SK-N-SH treated with all-trans-retinoic acid at 6 μM for 48 hours (cell line): ENCODE data around the gene TBC1D2B.

Source experiments
- ATAC-seq: fragments of 200-7000 bp; cut with Tn5 transposase; 3 replicates; pipeline ENCODE4 v1.9.1; 2020; ENCODE audit warnings: mild to moderate bottlenecking, moderate library complexity
- ARNTL ChIP-seq: fragments of 450-650 bp; formaldehyde crosslinking; IDR thresholded peaks from 2 replicates; pipeline ENCODE4 v1.5.0; 2020; ENCODE audit warnings: low read depth, mild to moderate bottlenecking, moderate library complexity, borderline replicate concordance
- BACH2 ChIP-seq: fragments of 250-450 bp; sonication (Bioruptor Pico); IDR thresholded peaks from 2 replicates; pipeline ENCODE4 v1.9.0; 2021; ENCODE audit warnings: mild to moderate bottlenecking, borderline replicate concordance
- CSDC2 ChIP-seq: fragments of 250-450 bp; sonication (Bioruptor Pico); IDR thresholded peaks from 2 replicates; pipeline ENCODE4 v1.5.0; 2020; ENCODE audit warnings: mild to moderate bottlenecking, moderate library complexity
- ESRRG ChIP-seq: fragments of 250-450 bp; sonication (Bioruptor Pico); IDR thresholded peaks from 2 replicates; pipeline ENCODE4 v1.6.1; 2021; ENCODE audit warnings: mild to moderate bottlenecking
- GLIS3 ChIP-seq: fragments of 250-450 bp; sonication (Bioruptor Pico); IDR thresholded peaks from 2 replicates; pipeline ENCODE4 v1.5.0; 2020; ENCODE audit warnings: mild to moderate bottlenecking, moderate library complexity
- ISL1 ChIP-seq: fragments of 250-450 bp; sonication (Bioruptor Pico); IDR thresholded peaks from 2 replicates; pipeline ENCODE4 v2.1.2; 2022; ENCODE audit warnings: mild to moderate bottlenecking, moderate library complexity
- PPARA ChIP-seq: fragments of 250-450 bp; sonication (Bioruptor Pico); IDR thresholded peaks from 2 replicates; pipeline ENCODE4 v1.5.0; 2020; ENCODE audit warnings: mild to moderate bottlenecking, borderline replicate concordance
- RARB ChIP-seq: fragments of 250-450 bp; sonication (Bioruptor Pico); IDR thresholded peaks from 2 replicates; pipeline ENCODE4 v1.8.0; 2021; ENCODE audit warnings: mild to moderate bottlenecking, moderate library complexity
- SNAI2 ChIP-seq: fragments of 250-450 bp; sonication (Bioruptor Pico); IDR thresholded peaks from 2 replicates; pipeline ENCODE4 v1.5.0; 2020; ENCODE audit warnings: mild to moderate bottlenecking, moderate library complexity
- TCF4 ChIP-seq: fragments of 250-450 bp; sonication (Bioruptor Pico); IDR thresholded peaks from 2 replicates; pipeline ENCODE4 v1.8.0; 2021; ENCODE audit warnings: mild to moderate bottlenecking, moderate library complexity, borderline replicate concordance
- TOX ChIP-seq: fragments of 250-450 bp; sonication (Bioruptor Pico); IDR thresholded peaks from 2 replicates; pipeline ENCODE4 v1.8.0; 2021; ENCODE audit warnings: mild to moderate bottlenecking, moderate library complexity, borderline replicate concordance
- ZC3H10 ChIP-seq: fragments of 250-450 bp; sonication (Bioruptor Pico); IDR thresholded peaks from 2 replicates; pipeline ENCODE4 v1.5.1; 2021; ENCODE audit warnings: mild to moderate bottlenecking, moderate library complexity
- ZFP3 ChIP-seq: fragments of 250-450 bp; sonication (Bioruptor Pico); IDR thresholded peaks from 2 replicates; pipeline ENCODE4 v1.5.0; 2020; ENCODE audit warnings: mild to moderate bottlenecking, moderate library complexity
- ZNF565 ChIP-seq: fragments of 450-650 bp; formaldehyde crosslinking; conservative IDR thresholded peaks from 2 replicates; pipeline ENCODE4 v1.5.0; 2020; ENCODE audit warnings: low read depth, mild to moderate bottlenecking, moderate library complexity
- ZNF70 ChIP-seq: fragments of 450-650 bp; formaldehyde crosslinking; IDR thresholded peaks from 2 replicates; pipeline ENCODE4 v1.5.0; 2020; ENCODE audit warnings: mild to moderate bottlenecking, moderate library complexity
- ZNF8 ChIP-seq: fragments of 450-650 bp; formaldehyde crosslinking; IDR thresholded peaks from 2 replicates; pipeline ENCODE4 v1.5.0; 2020; ENCODE audit warnings: mild to moderate bottlenecking, moderate library complexity
- TF ChIP-seq, protein P1 (sequence below): fragments of 250-450 bp; sonication (Bioruptor Pico); IDR thresholded peaks from 2 replicates; pipeline ENCODE4 v1.5.1; 2020; ENCODE audit warnings: low read depth, mild to moderate bottlenecking, moderate library complexity
- TF ChIP-seq, protein P2 (sequence below): fragments of 250-450 bp; sonication (Bioruptor Pico); IDR thresholded peaks from 2 replicates; pipeline ENCODE4 v1.5.1; 2021; ENCODE audit warnings: mild to moderate bottlenecking, moderate library complexity
- TF ChIP-seq, protein P3 (sequence below): fragments of 250-450 bp; sonication (Bioruptor Pico); IDR thresholded peaks from 2 replicates; pipeline ENCODE4 v1.8.0; 2020; ENCODE audit warnings: mild to moderate bottlenecking, moderate library complexity, borderline replicate concordance
- TF ChIP-seq, protein P4 (sequence below): fragments of 250-450 bp; sonication (Bioruptor Pico); IDR thresholded peaks from 2 replicates; pipeline ENCODE4 v1.8.0; 2021; ENCODE audit warnings: low read depth, mild to moderate bottlenecking, moderate library complexity, borderline replicate concordance
- TF ChIP-seq, protein P5 (sequence below): fragments of 250-450 bp; sonication (Bioruptor Pico); IDR thresholded peaks from 2 replicates; pipeline ENCODE4 v1.5.0; 2020; ENCODE audit warnings: mild to moderate bottlenecking, moderate library complexity

TBC1D2B gene

DNA sequence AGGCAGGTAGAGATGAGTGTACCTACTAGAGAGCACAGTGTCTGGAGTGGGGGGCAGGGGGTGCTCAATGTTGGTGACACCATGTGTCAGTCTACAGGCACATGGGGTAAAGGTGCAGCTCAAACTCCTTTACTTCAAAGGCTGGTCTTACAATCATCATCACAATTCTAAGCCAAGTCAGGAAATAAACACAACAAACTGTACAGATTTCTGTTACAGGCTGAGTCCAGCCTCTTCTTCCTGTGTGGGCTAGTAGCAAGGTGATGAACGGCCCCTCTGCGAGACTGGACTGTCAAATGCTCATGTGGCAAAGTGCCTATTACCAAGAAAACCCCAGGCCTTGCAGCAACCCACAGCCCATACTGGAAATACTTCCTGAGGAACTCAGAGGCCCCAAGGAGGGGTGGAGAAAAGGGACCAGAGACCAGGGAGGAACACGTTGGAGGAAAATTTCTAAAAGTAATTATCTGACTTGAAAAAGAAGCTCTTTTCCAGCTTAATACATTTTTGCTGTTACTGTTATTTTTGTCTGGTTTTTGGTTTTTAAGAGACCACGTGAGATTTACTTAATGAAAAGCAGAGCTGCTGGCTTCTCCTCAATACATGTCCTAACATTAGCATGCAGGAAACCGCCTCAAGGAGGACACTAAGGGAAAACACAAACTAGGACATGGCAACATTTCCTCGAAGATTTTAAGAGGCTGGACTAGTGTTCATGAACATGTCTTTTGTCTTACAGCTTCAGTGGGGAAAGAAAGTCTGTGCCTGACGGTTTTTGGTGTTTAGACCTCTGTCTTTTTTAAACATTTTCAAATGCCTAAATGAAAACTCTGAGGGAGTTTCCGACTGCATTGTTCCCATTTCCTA, 29.5 kb downstream of the TBC1D2B start:
- peak; percentile 44 for ATAC-seq
- TF ChIP-seq CSDC2 (no peak), ZC3H10 (CRISPR knock-in tag) (no peak), TOX (CRISPR knock-in tag) (no peak), RARB (CRISPR knock-in tag) (no peak), PPARA (CRISPR knock-in tag) (no peak), ZFP3 (CRISPR knock-in tag) (no peak), ISL1 (CRISPR knock-in tag) (no peak)
- TF ChIP-seq, protein P1, sequence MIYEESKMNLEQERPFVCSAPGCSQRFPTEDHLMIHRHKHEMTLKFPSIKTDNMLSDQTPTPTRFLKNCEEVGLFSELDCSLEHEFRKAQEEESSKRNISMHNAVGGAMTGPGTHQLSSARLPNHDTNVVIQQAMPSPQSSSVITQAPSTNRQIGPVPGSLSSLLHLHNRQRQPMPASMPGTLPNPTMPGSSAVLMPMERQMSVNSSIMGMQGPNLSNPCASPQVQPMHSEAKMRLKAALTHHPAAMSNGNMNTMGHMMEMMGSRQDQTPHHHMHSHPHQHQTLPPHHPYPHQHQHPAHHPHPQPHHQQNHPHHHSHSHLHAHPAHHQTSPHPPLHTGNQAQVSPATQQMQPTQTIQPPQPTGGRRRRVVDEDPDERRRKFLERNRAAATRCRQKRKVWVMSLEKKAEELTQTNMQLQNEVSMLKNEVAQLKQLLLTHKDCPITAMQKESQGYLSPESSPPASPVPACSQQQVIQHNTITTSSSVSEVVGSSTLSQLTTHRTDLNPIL (CRISPR knock-in tag) = no peak
- TF ChIP-seq, protein P2, sequence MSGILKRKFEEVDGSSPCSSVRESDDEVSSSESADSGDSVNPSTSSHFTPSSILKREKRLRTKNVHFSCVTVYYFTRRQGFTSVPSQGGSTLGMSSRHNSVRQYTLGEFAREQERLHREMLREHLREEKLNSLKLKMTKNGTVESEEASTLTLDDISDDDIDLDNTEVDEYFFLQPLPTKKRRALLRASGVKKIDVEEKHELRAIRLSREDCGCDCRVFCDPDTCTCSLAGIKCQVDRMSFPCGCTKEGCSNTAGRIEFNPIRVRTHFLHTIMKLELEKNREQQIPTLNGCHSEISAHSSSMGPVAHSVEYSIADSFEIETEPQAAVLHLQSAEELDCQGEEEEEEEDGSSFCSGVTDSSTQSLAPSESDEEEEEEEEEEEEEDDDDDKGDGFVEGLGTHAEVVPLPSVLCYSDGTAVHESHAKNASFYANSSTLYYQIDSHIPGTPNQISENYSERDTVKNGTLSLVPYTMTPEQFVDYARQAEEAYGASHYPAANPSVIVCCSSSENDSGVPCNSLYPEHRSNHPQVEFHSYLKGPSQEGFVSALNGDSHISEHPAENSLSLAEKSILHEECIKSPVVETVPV = no peak
- TF ChIP-seq, protein P3, sequence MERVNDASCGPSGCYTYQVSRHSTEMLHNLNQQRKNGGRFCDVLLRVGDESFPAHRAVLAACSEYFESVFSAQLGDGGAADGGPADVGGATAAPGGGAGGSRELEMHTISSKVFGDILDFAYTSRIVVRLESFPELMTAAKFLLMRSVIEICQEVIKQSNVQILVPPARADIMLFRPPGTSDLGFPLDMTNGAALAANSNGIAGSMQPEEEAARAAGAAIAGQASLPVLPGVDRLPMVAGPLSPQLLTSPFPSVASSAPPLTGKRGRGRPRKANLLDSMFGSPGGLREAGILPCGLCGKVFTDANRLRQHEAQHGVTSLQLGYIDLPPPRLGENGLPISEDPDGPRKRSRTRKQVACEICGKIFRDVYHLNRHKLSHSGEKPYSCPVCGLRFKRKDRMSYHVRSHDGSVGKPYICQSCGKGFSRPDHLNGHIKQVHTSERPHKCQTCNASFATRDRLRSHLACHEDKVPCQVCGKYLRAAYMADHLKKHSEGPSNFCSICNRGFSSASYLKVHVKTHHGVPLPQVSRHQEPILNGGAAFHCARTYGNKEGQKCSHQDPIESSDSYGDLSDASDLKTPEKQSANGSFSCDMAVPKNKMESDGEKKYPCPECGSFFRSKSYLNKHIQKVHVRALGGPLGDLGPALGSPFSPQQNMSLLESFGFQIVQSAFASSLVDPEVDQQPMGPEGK (CRISPR knock-in tag) = no peak
- TF ChIP-seq, protein P4, sequence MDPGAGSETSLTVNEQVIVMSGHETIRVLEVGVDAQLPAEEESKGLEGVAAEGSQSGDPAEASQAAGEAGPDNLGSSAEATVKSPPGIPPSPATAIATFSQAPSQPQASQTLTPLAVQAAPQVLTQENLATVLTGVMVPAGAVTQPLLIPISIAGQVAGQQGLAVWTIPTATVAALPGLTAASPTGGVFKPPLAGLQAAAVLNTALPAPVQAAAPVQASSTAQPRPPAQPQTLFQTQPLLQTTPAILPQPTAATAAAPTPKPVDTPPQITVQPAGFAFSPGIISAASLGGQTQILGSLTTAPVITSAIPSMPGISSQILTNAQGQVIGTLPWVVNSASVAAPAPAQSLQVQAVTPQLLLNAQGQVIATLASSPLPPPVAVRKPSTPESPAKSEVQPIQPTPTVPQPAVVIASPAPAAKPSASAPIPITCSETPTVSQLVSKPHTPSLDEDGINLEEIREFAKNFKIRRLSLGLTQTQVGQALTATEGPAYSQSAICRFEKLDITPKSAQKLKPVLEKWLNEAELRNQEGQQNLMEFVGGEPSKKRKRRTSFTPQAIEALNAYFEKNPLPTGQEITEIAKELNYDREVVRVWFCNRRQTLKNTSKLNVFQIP = no peak

DNA sequence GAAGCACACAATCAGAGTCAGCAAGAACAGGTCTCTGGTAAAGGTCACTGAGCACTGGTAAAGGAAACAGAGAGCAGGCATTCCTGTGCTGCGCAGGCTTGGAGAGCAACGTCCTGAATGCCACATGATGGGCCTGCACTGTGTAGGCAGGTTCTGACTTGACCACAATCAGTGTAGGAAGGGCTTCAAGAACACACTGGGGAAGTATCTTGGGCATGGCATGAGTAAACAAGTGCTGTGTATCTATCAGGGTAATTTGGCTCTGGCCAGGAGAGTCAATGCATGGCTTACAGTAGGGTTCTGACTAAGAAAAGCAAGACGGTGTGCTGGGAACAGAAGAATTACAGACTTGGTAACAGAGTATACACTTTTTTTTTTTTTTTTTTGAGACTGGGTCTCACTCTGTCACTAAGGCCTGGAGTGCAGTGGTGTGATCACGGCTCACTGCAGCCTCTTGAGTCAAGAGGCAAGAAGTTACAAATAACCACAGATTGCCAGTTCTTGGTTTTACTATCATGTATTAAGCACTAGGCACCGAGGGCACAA, 30.6 kb downstream of the TBC1D2B start:
- no peak for TF ChIP-seq ZNF8 (CRISPR knock-in tag)
- no peak for TF ChIP-seq CSDC2
- TF ChIP-seq ZFP3 (CRISPR knock-in tag) = no peak
- ATAC-seq = no peak

DNA sequence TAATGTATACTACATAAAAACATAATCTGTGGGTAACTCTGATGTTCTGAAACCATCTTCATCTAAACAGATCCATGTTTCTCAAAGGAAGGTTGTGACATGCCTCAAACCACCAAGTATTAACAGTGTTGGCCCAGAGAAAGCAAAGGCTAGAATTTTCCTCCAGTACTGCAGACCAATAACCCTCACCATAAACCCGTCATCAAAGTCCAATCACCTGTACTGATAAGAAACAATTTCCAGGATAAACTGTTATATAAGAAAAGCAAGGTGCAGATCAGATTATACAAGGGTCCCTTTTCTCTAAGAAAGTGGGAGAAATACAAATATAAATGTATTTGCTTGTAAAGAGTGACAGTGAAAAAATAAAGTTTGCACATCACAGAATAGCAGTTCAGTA, 32.3 kb downstream of the TBC1D2B start:
- ATAC-seq = no peak
- TF ChIP-seq BACH2 (CRISPR knock-in tag) = no peak
- TF ChIP-seq, protein P1 (CRISPR knock-in tag) = no peak
- no peak for TF ChIP-seq ZFP3 (CRISPR knock-in tag)
- TF ChIP-seq RARB (CRISPR knock-in tag) = no peak
- TF ChIP-seq, protein P4 = no peak
- no peak for TF ChIP-seq ARNTL (CRISPR knock-in tag)
- no peak for TF ChIP-seq ZNF565 (CRISPR knock-in tag)
- TF ChIP-seq ISL1 (CRISPR knock-in tag) = no peak
- no peak for TF ChIP-seq ZNF70 (CRISPR knock-in tag)
- TF ChIP-seq, protein P5, sequence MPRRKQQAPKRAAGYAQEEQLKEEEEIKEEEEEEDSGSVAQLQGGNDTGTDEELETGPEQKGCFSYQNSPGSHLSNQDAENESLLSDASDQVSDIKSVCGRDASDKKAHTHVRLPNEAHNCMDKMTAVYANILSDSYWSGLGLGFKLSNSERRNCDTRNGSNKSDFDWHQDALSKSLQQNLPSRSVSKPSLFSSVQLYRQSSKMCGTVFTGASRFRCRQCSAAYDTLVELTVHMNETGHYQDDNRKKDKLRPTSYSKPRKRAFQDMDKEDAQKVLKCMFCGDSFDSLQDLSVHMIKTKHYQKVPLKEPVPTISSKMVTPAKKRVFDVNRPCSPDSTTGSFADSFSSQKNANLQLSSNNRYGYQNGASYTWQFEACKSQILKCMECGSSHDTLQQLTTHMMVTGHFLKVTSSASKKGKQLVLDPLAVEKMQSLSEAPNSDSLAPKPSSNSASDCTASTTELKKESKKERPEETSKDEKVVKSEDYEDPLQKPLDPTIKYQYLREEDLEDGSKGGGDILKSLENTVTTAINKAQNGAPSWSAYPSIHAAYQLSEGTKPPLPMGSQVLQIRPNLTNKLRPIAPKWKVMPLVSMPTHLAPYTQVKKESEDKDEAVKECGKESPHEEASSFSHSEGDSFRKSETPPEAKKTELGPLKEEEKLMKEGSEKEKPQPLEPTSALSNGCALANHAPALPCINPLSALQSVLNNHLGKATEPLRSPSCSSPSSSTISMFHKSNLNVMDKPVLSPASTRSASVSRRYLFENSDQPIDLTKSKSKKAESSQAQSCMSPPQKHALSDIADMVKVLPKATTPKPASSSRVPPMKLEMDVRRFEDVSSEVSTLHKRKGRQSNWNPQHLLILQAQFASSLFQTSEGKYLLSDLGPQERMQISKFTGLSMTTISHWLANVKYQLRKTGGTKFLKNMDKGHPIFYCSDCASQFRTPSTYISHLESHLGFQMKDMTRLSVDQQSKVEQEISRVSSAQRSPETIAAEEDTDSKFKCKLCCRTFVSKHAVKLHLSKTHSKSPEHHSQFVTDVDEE (CRISPR knock-in tag) = no peak
- no peak for TF ChIP-seq ESRRG
- TF ChIP-seq GLIS3 (CRISPR knock-in tag) = no peak
- TF ChIP-seq, protein P2 = no peak
- no peak for TF ChIP-seq TCF4
- no peak for TF ChIP-seq SNAI2 (CRISPR knock-in tag)
- no peak for TF ChIP-seq TOX (CRISPR knock-in tag)
- no peak for TF ChIP-seq CSDC2
